Measurements from ENCODE around the gene NPHP3. TPM values are rescaled to one million over a fixed set of nuclear protein-coding genes. Genes with fewer than 3 reads are reported as not detected.
A peak's percentile ranks its signal among the peaks of the same experiment; 100 is the strongest.

NPHP3 gene
- total RNA-seq, 1 experiment from 2014 or later = 10.8 TPM

- H3K79me2 ChIP-seq (ENCODE audit: insufficient read depth, low read length) = no peaks in the 10 kb centered on the region
- H2AK5ac ChIP-seq (ENCODE audit: insufficient read length, low read length) = no peak overlapping the region
- H3K23me2 ChIP-seq (ENCODE audit: insufficient read length, low read depth, low read length, poor library complexity, severe bottlenecking) = no peaks in the 10 kb centered on the region
Observed at GRCh38 chr3:132716372-132716771, 5.8 kb downstream of the NPHP3 start.

More at GRCh38 chr3:132716372-132716771, 5.8 kb downstream of the NPHP3 start:
- Mint-ChIP-seq H3K36me3 (ENCODE audit: insufficient read depth in 1 of 3, low read depth in 3 of 3) (peaks cover 6 to 17% (median 16%) of the 10 kb centered on the region in 3 experiments), H3K27ac (peak overlapping the region in 1 of 3 experiments; percentile 18; a peak in 1 of 7 replicates), H3K9me3 (no peaks in the 10 kb centered on the region; a peak in 1 of 5 replicates), H3K4me1 (peaks cover 12 to 13% of the 10 kb centered on the region in 2 experiments), H3K27me3 (ENCODE audit: low read depth) (no peaks in the 10 kb centered on the region), H3K4me3 (no peak overlapping the region)
- Histone ChIP-seq H3K27ac (ENCODE audit: insufficient read length, low read depth, low read length) (no peak overlapping the region), H2BK20ac (ENCODE audit: low read depth, low read length, poor library complexity, severe bottlenecking) (no peak overlapping the region), H2BK5ac (ENCODE audit: insufficient read length, low read length) (no peak overlapping the region), H3K79me1 (ENCODE audit: insufficient read depth, low read depth, low read length, poor library complexity, severe bottlenecking) (no peaks in the 10 kb centered on the region), H2AFZ (ENCODE audit: low read length) (no peak overlapping the region), H3K27me3 (ENCODE audit: insufficient read depth, low read length) (no peaks in the 10 kb centered on the region), H3K9me3 (ENCODE audit: control insufficient read depth, low read depth, low read length) (no peaks in the 10 kb centered on the region), H2BK120ac (ENCODE audit: low read depth, low read length, poor library complexity, severe bottlenecking) (no peak overlapping the region), H3K56ac (ENCODE audit: insufficient read length, low read depth, low read length) (no peak overlapping the region), H4K20me1 (ENCODE audit: control insufficient read depth, insufficient read depth, insufficient read length) (no peaks in the 10 kb centered on the region), H3K9ac (ENCODE audit: extremely low read depth, insufficient read length, low read length) (no peak overlapping the region), H4K5ac (ENCODE audit: insufficient read length, low read depth, low read length) (no peak overlapping the region), H3K14ac (ENCODE audit: insufficient read depth, low read length) (no peak overlapping the region), H4K91ac (ENCODE audit: insufficient read length, low read depth, low read length) (no peak overlapping the region), H3T11ph (ENCODE audit: low read length) (no peak overlapping the region), H2BK15ac (ENCODE audit: low read depth, low read length) (no peak overlapping the region), H2BK12ac (ENCODE audit: insufficient read length, low read depth, low read length) (no peak overlapping the region), H3K4me2 (ENCODE audit: insufficient read depth, insufficient read length, low read length) (no peak overlapping the region), H3K23ac (ENCODE audit: insufficient read length, low read depth, low read length) (no peak overlapping the region), H4K8ac (replicated peaks; ENCODE audit: insufficient read length, low read depth, low read length) (no peak overlapping the region), H3K18ac (ENCODE audit: insufficient read length, low read depth, low read length) (no peak overlapping the region), H3K4me1 (ENCODE audit: insufficient read depth, low read length) (no peaks in the 10 kb centered on the region), H3K4ac (ENCODE audit: low read depth, low read length) (no peak overlapping the region)
- TF ChIP-seq CTCF (conservative IDR thresholded peaks at IDR 0.05) = no peak
- no peak for DNase-seq

Measured in H9 (cell line).